GM12878 (cell line): ENCODE measurements around the gene SDHC. TPM values are rescaled to one million over a fixed set of nuclear protein-coding genes. Genes with fewer than 3 reads are reported as not detected.

ENCODE experiments used
- ATAC-seq: fragments of 200-7000 bp; cut with Tn5 transposase; 3 replicates; pipeline ENCODE4 v1.9.1; 2020; ENCODE audit warnings: mild to moderate bottlenecking, moderate library complexity
- BruUV-seq: library from RNA; stranded (reverse); fragments of 400-500 nt; replicated peaks from 2 replicates; lab custom pipeline; 2021; lab: Mats Ljungman, UMichigan
- CTCF ChIA-PET: fragments of 300-600 bp; sonication (Branson Sonifier 250); formaldehyde crosslinking; extraction: SDS; loops from one replicate; lab custom pipeline; 2021; ENCODE audit warnings: inconsistent platforms; lab: Yijun Ruan, JAX
- POLR2A ChIA-PET: fragments of 350-600 bp; formaldehyde crosslinking; extraction: SDS; loops from one replicate; lab custom pipeline; 2021; ENCODE audit warnings: inconsistent platforms; lab: Charles Lee
- RAD21 ChIA-PET: fragments of 300-600 bp; sonication (Branson Sonifier 250); formaldehyde crosslinking; loops from one replicate; lab custom pipeline; 2023; ENCODE audit warnings: antibody characterized with exemption; ENCODE audit not compliant: unreplicated experiment; lab: Charles Lee
- SMC1A ChIA-PET: fragments of 300-600 bp; sonication (Branson Sonifier 250); formaldehyde crosslinking; loops from one replicate; lab custom pipeline; 2023; ENCODE audit not compliant: unreplicated experiment, uncharacterized antibody; lab: Charles Lee
- DNase-seq: peaks from one replicate; pipeline ENCODE4 v3.0.0-alpha.2; 2011; ENCODE audit warnings: low read depth, low spot score
- FAIRE-seq: peaks from 3 replicates; lab custom pipeline; 2011; peaks lifted over from hg19 to GRCh38; lab: Jason Lieb, UNC
- H2AFZ ChIP-seq: 2 replicates; pipeline ENCODE4 v1.6.0; 2011; ENCODE audit warnings: low read depth, low read length, control low read depth; ENCODE audit not compliant: control insufficient read depth
- H3K27ac ChIP-seq: 2 replicates; pipeline ENCODE4 v1.5.1; 2011; ENCODE audit warnings: control low read depth; ENCODE audit not compliant: control insufficient read depth, insufficient read depth
- H3K27me3 ChIP-seq, 2 experiments: replicated peaks in 1 of 2; 2 replicates each; pipeline versions ENCODE4 v1.6.0 to v1.6.1; 2011; ENCODE audit warnings: low read length in 1 of 2; ENCODE audit not compliant: control insufficient read depth in 2 of 2, insufficient read depth in 2 of 2
- H3K36me3 ChIP-seq, 2 experiments: 2 replicates each; pipeline ENCODE4 v1.5.1; 2011; ENCODE audit warnings: low read length in 1 of 2; ENCODE audit not compliant: control insufficient read depth in 2 of 2, insufficient read depth in 2 of 2
- H3K4me1 ChIP-seq: 2 replicates; pipeline ENCODE4 v1.6.1; 2011; ENCODE audit warnings: mild to moderate bottlenecking, low read length, moderate library complexity, mixed read lengths; ENCODE audit not compliant: control insufficient read depth, insufficient read depth
- H3K4me2 ChIP-seq: 2 replicates; pipeline ENCODE4 v1.6.0; 2011; ENCODE audit warnings: control low read depth; ENCODE audit not compliant: control insufficient read depth, insufficient read depth
- H3K4me3 ChIP-seq: fragments of 200-600 bp; sonication (generic); 2 replicates; pipeline ENCODE4 v1.5.1; 2016
- H3K79me2 ChIP-seq: 2 replicates; pipeline ENCODE4 v1.6.0; 2011; ENCODE audit warnings: low read length; ENCODE audit not compliant: control insufficient read depth, insufficient read depth
- H3K9ac ChIP-seq: 2 replicates; pipeline ENCODE4 v1.8.0; 2011; ENCODE audit warnings: low read length, control low read depth, mixed read lengths; ENCODE audit not compliant: control insufficient read depth, insufficient read depth
- H3K9me3 ChIP-seq: replicated peaks from 3 replicates; pipeline ENCODE4 v1.5.1; 2011; ENCODE audit warnings: mild to moderate bottlenecking, low read length; ENCODE audit not compliant: control insufficient read depth, insufficient read depth
- H4K20me1 ChIP-seq: 2 replicates; pipeline ENCODE4 v1.6.0; 2011; ENCODE audit not compliant: control insufficient read depth, insufficient read depth
- BRCA1 ChIP-seq: IDR thresholded peaks from 2 replicates; pipeline ENCODE4 v1.6.1; 2011; ENCODE audit warnings: low read depth, low read length, improper control_type of control experiment
- CHD1 ChIP-seq: IDR thresholded peaks from 2 replicates; pipeline ENCODE4 v1.6.1; 2012; ENCODE audit warnings: low read depth, low read length, improper control_type of control experiment
- CUX1 ChIP-seq: IDR thresholded peaks from 2 replicates; pipeline ENCODE4 v1.6.1; 2012; ENCODE audit warnings: improper control_type of control experiment, low read depth, low read length; ENCODE audit not compliant: insufficient replicate concordance
- DPF2 ChIP-seq: fragments of 450-650 bp; IDR thresholded peaks from 2 replicates; pipeline ENCODE4 v1.6.1; 2017; ENCODE audit warnings: mild to moderate bottlenecking
- GATAD2B ChIP-seq: fragments of 450-650 bp; conservative IDR thresholded peaks from 2 replicates; pipeline ENCODE4 v1.6.1; 2017; ENCODE audit warnings: low read depth, mild to moderate bottlenecking, moderate library complexity
- LARP7 ChIP-seq: fragments of 450-650 bp; IDR thresholded peaks from 2 replicates; pipeline ENCODE4 v1.6.1; 2017; ENCODE audit warnings: mild to moderate bottlenecking
- PBX3 ChIP-seq: IDR thresholded peaks from 2 replicates; pipeline ENCODE4 v1.6.1; 2011; ENCODE audit warnings: mild to moderate bottlenecking, low read depth, low read length, moderate library complexity; ENCODE audit not compliant: insufficient replicate concordance
- RCOR1 ChIP-seq: conservative IDR thresholded peaks from 2 replicates; pipeline ENCODE4 v1.6.1; 2012; ENCODE audit warnings: low read depth, low read length, improper control_type of control experiment
- SMC3 ChIP-seq: IDR thresholded peaks from 2 replicates; pipeline ENCODE4 v1.6.1; 2011; ENCODE audit warnings: low read length, improper control_type of control experiment, borderline replicate concordance
- WGBS: methylation state at CpG from one replicate; pipeline ENCODE4 v1.1.6; 2016; ENCODE audit warnings: low lambda C conversion rate; ENCODE audit not compliant: insufficient replicate concordance, insufficient coverage; ENCODE audit errors: missing lambda C conversion rate; 5-methylcytosine and 5-hydroxymethylcytosine counted together
- in situ Hi-C: fragments of 300-500 bp; cut with MboI; formaldehyde crosslinking; loops from 9 replicates; pipeline ENCODE4 v1.14.3; 2018; ENCODE audit warnings: mixed read lengths
- intact Hi-C: fragments of 100-400 bp; cut with micrococcal nuclease; formaldehyde crosslinking; loops from one replicate; pipeline ENCODE4 v1.14.2; 2022; ENCODE audit not compliant: unreplicated experiment
- polyA plus RNA-seq, 11 experiments: library from polyadenylated mRNA; depleted of rRNA in 4 of 11; unstranded in 6 of 11; stranded (reverse) in 5 of 11; fragments of >200 nt; fragmentation: Nextera tagmentation in 4 of 11; fragmentation: Illumina TruSeq in 1 of 11; extraction: Ambion mirVana in 4 of 11; extraction: Trizol in 1 of 11; gene quantifications; 1 replicate in 1 of 11; 2 replicates in 10 of 11; pipeline versions ENCODE4 v1.2.1 to v1.2.3, GENCODE V29; 2011 to 2016; ENCODE audit warnings: inconsistent platforms in 2 of 11, missing spikeins in 2 of 11, low read depth in 1 of 11
- total RNA-seq, 4 experiments: library from RNA; depleted of rRNA in 3 of 4; stranded (reverse); fragments of >200 nt in 3 of 4; fragmentation: Illumina TruSeq in 1 of 4; extraction: Trizol in 1 of 4; gene quantifications; 2 replicates each; pipeline versions ENCODE4 v1.2.1 to v1.2.3, GENCODE V29; 2013 to 2021

The SDHC gene
- total and polyA plus RNA-seq, 10 of the 15 experiments (the other 5 are each of a cell fraction or from before 2014, with no cell fraction given) = 18.4 to 340 (median 178) TPM

- in situ Hi-C loops = no loop called here
- no peaks in the 10 kb centered on the region for H3K79me2 ChIP-seq
- ATAC-seq = peak; percentile 40
These were observed 76.3 kb downstream of the SDHC start for GRCh38 chr1:161390559-161390858.

More at GRCh38 chr1:161390559-161390858, 76.3 kb downstream of the SDHC start:
- H3K9me3 ChIP-seq = no peaks in the 10 kb centered on the region; the same call in 2 of the 3 replicates
- no peak for DNase-seq
- H3K9ac ChIP-seq = peak overlapping the region; percentile 75
- H3K4me2 ChIP-seq = peak overlapping the region; percentile 98
- peaks cover 12% of the 10 kb centered on the region; the same call in 1 of the 2 replicates for H3K4me1 ChIP-seq
- no peak for TF ChIP-seq BRCA1
- TF ChIP-seq DPF2 = 0 out of 2 replicates have a peak, but pooled peaks have one; percentile 5
- 0 out of 2 replicates have a peak, but pooled peaks have one; percentile 43 for TF ChIP-seq GATAD2B
- TF ChIP-seq PBX3 = no peak
- TF ChIP-seq SMC3 = no peak
- TF ChIP-seq CHD1 = no peak
- 0 out of 2 replicates have a peak, but pooled peaks have one; percentile 58 for TF ChIP-seq LARP7
- TF ChIP-seq CUX1 = no peak
- TF ChIP-seq RCOR1 = no peak
- no peaks in the 10 kb centered on the region for H3K27me3 ChIP-seq
- H3K4me3 ChIP-seq = peak overlapping the region; percentile 86
- WGBS = 10% methylated on average over 13 of the region's 13 CpGs
- H4K20me1 ChIP-seq = no peaks in the 10 kb centered on the region
- H3K27ac ChIP-seq = peak overlapping the region; percentile 46; the same call in 1 of the 2 replicates
- ChIA-PET POLR2A (interaction anchor here (1.1 to 2.6 kb wide), 2 partner anchors 10 to 205 kb away, joined by 3 to 8 read pairs; no protein-coding TSS in a partner anchor), RAD21 (interaction anchor here (0.9 to 1.1 kb wide), 2 partner anchors 8 to 165 kb away, joined by 3 to 4 read pairs; partner anchors contain the start of gene TOMM40L), CTCF (interaction anchor here (0.7 kb wide), 1 partner anchor 8 kb away, joined by 3 read pairs; no protein-coding TSS in a partner anchor), SMC1A (interaction anchor here (1.1 to 1.8 kb wide), 6 partner anchors 9 to 188 kb away, joined by 3 to 6 read pairs (median 4); partner anchors contain the start of genes CFAP126, NDUFS2, SDHC and TOMM40L)
- intact Hi-C loops = loop anchor here (10.0 kb wide), 2 partner anchors 144 to 354 kb away; partner anchors contain the start of gene DUSP12
- FAIRE-seq = no peak
- peak overlapping the region; percentile 93 for H2AFZ ChIP-seq
- BruUV-seq = TSS peak; percentile 95
- no peaks in the 10 kb centered on the region for H3K36me3 ChIP-seq
